OCI-LY1 (cell line): ENCODE data around the gene LGR4.

Source experiments
- H2AFZ ChIP-seq: fragments of 200-600 bp; sonication (generic), shearing (Covaris generic); 2 replicates; pipeline ENCODE4 v1.6.0; 2014; ENCODE audit warnings: antibody characterized with exemption, mild to moderate bottlenecking, low read length
- H3F3A ChIP-seq: fragments of 200-600 bp; sonication (generic), shearing (Covaris generic); 2 replicates; pipeline ENCODE4 v1.6.0; 2014; ENCODE audit warnings: mild to moderate bottlenecking, antibody characterized with exemption, low read length, moderate library complexity; ENCODE audit not compliant: insufficient read depth
- H3K27ac ChIP-seq: fragments of 200-600 bp; sonication (generic); 2 replicates; pipeline ENCODE4 v1.5.1; 2014; ENCODE audit warnings: low read length, mixed run types, mild to moderate bottlenecking, low read depth; ENCODE audit not compliant: poor library complexity, severe bottlenecking
- H3K27me3 ChIP-seq: fragments of 200-600 bp; sonication (generic); 2 replicates; pipeline ENCODE4 v1.6.0; 2014; ENCODE audit warnings: antibody characterized with exemption, mild to moderate bottlenecking, low read length, moderate library complexity; ENCODE audit not compliant: insufficient read depth
- H3K36me3 ChIP-seq: fragments of 200-600 bp; sonication (generic); 2 replicates; pipeline ENCODE4 v1.6.1; 2014; ENCODE audit warnings: mild to moderate bottlenecking, antibody characterized with exemption, low read length, moderate library complexity, mixed read lengths; ENCODE audit not compliant: insufficient read depth
- H3K4me1 ChIP-seq: fragments of 200-600 bp; sonication (generic); 2 replicates; pipeline ENCODE4 v1.5.1; 2014; ENCODE audit warnings: mild to moderate bottlenecking, low read length, moderate library complexity; ENCODE audit not compliant: insufficient read depth, severe bottlenecking
- H3K4me2 ChIP-seq: fragments of 200-600 bp; sonication (generic), shearing (Covaris generic); 2 replicates; pipeline ENCODE4 v1.6.1; 2014; ENCODE audit warnings: low read length
- H3K4me3 ChIP-seq: fragments of 200-600 bp; sonication (generic); 2 replicates; pipeline ENCODE4 v1.5.1; 2014; ENCODE audit warnings: low read length, low read depth, mild to moderate bottlenecking, mixed read lengths; ENCODE audit not compliant: poor library complexity, severe bottlenecking
- H3K79me2 ChIP-seq: fragments of 200-600 bp; shearing (Covaris generic); 2 replicates; pipeline ENCODE4 v1.6.1; 2016; ENCODE audit warnings: mixed run types, low read length, mixed read lengths; ENCODE audit not compliant: insufficient read depth
- H3K9ac ChIP-seq: fragments of 200-600 bp; sonication (generic), shearing (Covaris generic); 2 replicates; pipeline ENCODE4 v1.6.1; 2014; ENCODE audit warnings: mild to moderate bottlenecking, low read length, mixed read lengths
- H3K9me2 ChIP-seq: fragments of 200-600 bp; sonication (generic), shearing (Covaris generic); 2 replicates; pipeline ENCODE4 v1.6.1; 2014; ENCODE audit warnings: low read depth, mild to moderate bottlenecking, low read length, mixed read lengths
- H3K9me3 ChIP-seq: fragments of 200-600 bp; shearing (Covaris generic); 2 replicates; pipeline ENCODE4 v1.6.1; 2014; ENCODE audit warnings: low read length, mixed read lengths
- H4K20me1 ChIP-seq: fragments of 200-600 bp; sonication (generic), shearing (Covaris generic); 2 replicates; pipeline ENCODE4 v1.6.0; 2016; ENCODE audit warnings: mild to moderate bottlenecking, low read length; ENCODE audit not compliant: insufficient read depth
- EZH2 ChIP-seq: fragments of 200-600 bp; sonication (generic), shearing (Covaris generic); IDR thresholded peaks from 2 replicates; pipeline ENCODE4 v1.8.0; 2017; ENCODE audit warnings: borderline replicate concordance, mixed run types, mild to moderate bottlenecking, antibody characterized with exemption, low read length, moderate library complexity, mixed read lengths
- TF ChIP-seq, protein P1 (sequence below): fragments of 200-600 bp; sonication (generic), shearing (Covaris generic); IDR thresholded peaks from 2 replicates; pipeline ENCODE4 v1.5.1; 2017; ENCODE audit warnings: mild to moderate bottlenecking, antibody characterized with exemption, low read length, moderate library complexity, mixed read lengths

The LGR4 gene

DNA sequence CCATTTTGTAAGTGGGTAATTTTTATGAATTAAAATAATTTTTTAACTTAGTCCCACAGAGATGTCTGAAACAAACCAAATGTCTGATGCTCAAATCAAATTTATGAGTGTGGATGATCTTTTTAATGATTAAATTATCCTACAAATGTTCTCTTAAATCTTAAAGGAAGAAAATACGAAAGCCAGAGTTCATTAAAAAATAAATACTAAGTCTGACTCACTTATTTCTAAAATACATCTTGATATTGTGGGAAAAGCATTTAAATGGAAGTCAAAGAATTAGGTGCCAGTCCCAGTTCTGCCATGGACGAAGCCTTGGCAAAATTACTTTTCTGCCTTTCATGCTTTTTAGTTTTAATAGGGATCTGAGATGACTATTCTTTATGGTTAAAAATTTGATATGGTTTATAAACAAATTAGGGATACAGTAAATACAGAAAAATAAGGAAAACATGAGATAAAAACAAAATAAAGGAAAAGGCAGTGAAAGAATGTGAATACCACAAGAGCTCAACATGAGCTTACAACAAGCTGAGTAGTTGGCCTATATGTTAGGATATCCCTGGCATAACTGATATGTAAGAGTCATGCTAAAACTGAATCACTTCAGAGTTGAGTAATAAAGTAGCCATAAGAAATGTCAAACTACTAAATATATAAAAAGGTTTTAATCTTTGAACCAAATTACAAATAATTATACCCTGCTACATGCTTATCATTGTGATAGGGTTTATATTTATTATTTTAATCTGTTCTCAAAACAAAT, 118.8 kb downstream of the LGR4 start:
- Histone ChIP-seq H3K36me3 (peaks cover 15% of the 10 kb centered on the region; the same call in 1 of the 2 replicates), H3K4me3 (no peak overlapping the region), H3K9me3 (no peaks in the 10 kb centered on the region), H3K79me2 (no peaks in the 10 kb centered on the region), H2AFZ (no peak overlapping the region), H3K27ac (peak overlapping the region; percentile 36), H3K9me2 (no peaks in the 10 kb centered on the region), H3K4me1 (peaks cover 26% of the 10 kb centered on the region), H3F3A (no peaks in the 10 kb centered on the region), H4K20me1 (no peaks in the 10 kb centered on the region), H3K9ac (no peak overlapping the region), H3K4me2 (no peak overlapping the region), H3K27me3 (no peaks in the 10 kb centered on the region)
- no peak for TF ChIP-seq EZH2
- TF ChIP-seq, protein P1, sequence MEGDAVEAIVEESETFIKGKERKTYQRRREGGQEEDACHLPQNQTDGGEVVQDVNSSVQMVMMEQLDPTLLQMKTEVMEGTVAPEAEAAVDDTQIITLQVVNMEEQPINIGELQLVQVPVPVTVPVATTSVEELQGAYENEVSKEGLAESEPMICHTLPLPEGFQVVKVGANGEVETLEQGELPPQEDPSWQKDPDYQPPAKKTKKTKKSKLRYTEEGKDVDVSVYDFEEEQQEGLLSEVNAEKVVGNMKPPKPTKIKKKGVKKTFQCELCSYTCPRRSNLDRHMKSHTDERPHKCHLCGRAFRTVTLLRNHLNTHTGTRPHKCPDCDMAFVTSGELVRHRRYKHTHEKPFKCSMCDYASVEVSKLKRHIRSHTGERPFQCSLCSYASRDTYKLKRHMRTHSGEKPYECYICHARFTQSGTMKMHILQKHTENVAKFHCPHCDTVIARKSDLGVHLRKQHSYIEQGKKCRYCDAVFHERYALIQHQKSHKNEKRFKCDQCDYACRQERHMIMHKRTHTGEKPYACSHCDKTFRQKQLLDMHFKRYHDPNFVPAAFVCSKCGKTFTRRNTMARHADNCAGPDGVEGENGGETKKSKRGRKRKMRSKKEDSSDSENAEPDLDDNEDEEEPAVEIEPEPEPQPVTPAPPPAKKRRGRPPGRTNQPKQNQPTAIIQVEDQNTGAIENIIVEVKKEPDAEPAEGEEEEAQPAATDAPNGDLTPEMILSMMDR: no peak

DNA sequence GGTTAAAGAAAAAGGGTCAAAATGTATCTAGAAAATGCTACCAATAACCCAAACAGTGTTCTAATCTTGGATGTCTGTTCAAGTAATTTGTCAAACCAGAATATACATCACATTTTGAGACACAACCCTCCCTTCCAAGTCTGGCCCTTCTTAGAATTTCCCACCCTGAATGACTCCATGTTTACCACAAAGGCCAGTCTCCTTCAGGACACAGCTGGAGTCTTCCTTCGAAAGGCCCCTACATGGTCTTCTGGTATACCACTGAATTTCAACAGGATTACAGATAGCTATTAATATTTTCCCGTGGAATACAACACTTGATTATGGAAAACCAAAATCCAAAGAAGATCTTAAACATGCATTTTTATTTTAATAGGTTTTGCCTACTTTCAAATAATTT, 119.8 kb downstream of the LGR4 start:
- Histone ChIP-seq H3K4me3 (no peak overlapping the region), H3K79me2 (no peaks in the 10 kb centered on the region), H3K27ac (no peak overlapping the region), H3K4me2 (no peak overlapping the region), H3K36me3 (peaks cover 9% of the 10 kb centered on the region; the same call in 1 of the 2 replicates), H3K27me3 (no peaks in the 10 kb centered on the region), H2AFZ (no peak overlapping the region), H3K9me2 (no peaks in the 10 kb centered on the region), H3K4me1 (peaks cover 34% of the 10 kb centered on the region), H4K20me1 (no peaks in the 10 kb centered on the region), H3K9ac (no peak overlapping the region), H3F3A (no peaks in the 10 kb centered on the region), H3K9me3 (no peaks in the 10 kb centered on the region)
- TF ChIP-seq EZH2: no peak
- TF ChIP-seq, protein P1: no peak

DNA sequence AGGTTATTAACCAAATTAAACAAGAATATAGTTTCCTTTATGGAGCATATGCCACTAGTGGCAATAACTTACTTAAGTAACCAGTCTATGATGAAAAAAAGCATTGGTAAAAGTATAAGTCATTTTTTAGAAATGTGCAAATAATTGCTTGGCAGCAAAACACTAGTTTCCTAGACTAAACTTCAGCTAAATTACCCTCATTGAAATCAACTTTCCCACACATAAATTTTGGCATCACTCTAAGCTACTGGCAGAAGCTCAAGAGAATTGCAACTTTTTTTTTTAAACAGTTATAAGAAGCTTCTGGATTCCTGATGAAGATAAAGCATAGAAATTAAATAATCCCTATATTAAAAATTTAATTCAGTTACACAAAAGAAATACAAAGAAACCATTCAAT, 122.1 kb downstream of the LGR4 start:
- H3K27ac ChIP-seq: no peak overlapping the region
- no peaks in the 10 kb centered on the region for H3F3A ChIP-seq
- no peaks in the 10 kb centered on the region for H3K9me3 ChIP-seq
- H3K36me3 ChIP-seq: peaks cover 9% of the 10 kb centered on the region; the same call in 1 of the 2 replicates
- no peak overlapping the region for H2AFZ ChIP-seq
- no peaks in the 10 kb centered on the region for H3K27me3 ChIP-seq
- no peaks in the 10 kb centered on the region for H3K79me2 ChIP-seq
- H3K9me2 ChIP-seq: no peaks in the 10 kb centered on the region
- no peaks in the 10 kb centered on the region for H4K20me1 ChIP-seq
- no peak overlapping the region for H3K4me3 ChIP-seq
- H3K4me2 ChIP-seq: no peak overlapping the region
- H3K4me1 ChIP-seq: peaks cover 29% of the 10 kb centered on the region
- TF ChIP-seq, protein P1: no peak
- no peak for TF ChIP-seq EZH2
- H3K9ac ChIP-seq: no peak overlapping the region
